HG03565 (cell line): ENCODE results near the gene ESRRA.

Experiments
- ATAC-seq: cut with Tn5 transposase; IDR thresholded peaks from one replicate; pipeline ENCODE4 v1.9.1; 2021; ENCODE audit warnings: mild to moderate bottlenecking, moderate library complexity; ENCODE audit not compliant: unreplicated experiment

ESRRA gene

DNA sequence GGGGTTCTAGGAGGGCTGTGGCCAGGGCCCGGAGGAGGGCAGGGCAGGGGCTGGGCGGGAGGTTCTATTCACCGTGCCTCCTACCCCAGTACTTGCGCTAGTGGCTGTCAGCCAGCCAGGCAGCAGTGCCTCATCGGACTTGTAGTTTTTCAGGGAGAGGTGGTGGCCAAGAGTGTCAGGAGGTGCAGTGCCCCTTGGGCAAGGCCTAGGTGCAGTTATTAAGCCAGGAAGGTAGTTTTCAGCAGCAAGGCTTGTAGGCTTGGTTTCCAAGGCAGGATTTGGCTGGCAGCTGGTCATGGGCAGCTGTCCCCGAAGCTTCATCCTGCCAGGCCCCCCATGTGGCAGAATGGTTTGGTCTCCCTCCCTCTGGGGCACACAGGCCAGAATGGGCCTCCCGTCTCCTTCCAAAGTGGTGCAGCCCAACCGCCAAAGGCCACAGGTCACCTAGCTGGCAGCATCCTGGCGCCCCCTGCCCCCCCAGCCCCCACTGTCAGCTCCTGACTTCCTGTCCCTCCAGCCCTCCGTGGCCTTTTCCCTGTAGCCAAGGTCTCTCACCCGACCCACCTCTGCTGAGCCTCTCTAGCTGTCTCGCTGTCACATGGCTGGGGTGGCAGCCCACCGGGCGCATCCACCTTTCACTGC, 43.2 kb downstream of the ESRRA start:
- no peak for ATAC-seq

DNA sequence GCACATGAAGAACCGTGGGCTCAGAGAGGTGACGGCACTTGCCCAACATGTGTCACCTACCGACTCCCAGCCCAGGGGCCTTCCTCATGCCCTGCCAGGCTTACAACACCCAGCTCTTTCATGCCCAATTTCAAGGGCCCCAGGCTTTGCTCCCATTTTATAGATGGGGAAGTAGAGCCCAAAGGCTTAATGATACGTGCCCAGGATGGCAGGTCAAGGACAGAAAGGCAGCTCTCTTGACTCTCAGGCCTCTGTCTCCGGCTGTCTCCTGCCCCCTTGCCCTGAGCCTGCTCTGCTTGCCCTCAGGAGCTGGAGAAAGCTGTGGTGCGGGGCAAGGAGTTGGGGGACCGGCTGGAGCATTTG, 43.7 kb downstream of the ESRRA start:
- no peak for ATAC-seq

DNA sequence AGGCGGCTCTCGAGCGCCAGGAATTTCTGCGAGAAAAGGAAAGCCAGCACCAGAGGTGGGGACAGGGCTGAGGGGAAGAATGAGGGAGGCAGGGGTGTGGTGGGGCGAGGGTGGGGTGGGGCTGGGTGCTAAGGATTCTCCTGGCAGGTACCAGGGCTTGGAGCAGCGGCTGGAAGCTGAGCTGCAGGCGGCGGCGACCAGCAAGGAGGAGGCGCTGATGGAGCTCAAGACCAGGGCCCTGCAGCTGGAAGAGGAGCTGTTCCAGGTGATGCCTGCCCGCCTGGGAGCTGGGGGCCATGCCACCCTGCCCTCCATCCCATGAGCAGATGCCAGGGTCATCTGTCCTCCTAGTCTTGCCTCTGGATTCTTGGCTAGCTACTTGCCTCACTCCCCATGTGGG, 44.1 kb downstream of the ESRRA start:
- ATAC-seq = no peak

DNA sequence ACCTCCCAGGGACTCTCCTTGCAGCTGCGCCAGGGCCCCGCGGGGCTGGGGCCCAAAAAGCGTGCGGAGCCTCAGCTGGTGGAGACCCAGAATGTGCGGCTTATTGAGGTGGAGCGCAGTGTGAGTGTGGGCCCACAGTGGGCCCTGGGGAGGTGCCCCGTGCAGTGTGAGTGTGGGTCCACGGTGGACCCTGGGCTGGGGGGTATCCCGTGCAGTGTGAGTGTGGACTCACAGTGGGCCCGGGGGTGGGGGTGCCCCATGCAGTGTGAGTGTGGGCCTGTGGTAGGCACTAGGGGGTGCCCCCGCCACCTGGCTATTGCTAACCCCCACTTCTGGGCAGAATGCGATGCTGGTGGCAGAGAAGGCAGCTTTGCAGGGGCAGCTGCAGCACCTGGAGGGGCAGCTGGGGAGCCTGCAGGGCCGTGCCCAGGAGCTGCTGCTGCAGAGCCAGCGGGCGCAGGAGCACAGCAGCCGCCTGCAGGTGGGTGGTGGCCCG, 45.9 kb downstream of the ESRRA start:
- ATAC-seq = no peak

DNA sequence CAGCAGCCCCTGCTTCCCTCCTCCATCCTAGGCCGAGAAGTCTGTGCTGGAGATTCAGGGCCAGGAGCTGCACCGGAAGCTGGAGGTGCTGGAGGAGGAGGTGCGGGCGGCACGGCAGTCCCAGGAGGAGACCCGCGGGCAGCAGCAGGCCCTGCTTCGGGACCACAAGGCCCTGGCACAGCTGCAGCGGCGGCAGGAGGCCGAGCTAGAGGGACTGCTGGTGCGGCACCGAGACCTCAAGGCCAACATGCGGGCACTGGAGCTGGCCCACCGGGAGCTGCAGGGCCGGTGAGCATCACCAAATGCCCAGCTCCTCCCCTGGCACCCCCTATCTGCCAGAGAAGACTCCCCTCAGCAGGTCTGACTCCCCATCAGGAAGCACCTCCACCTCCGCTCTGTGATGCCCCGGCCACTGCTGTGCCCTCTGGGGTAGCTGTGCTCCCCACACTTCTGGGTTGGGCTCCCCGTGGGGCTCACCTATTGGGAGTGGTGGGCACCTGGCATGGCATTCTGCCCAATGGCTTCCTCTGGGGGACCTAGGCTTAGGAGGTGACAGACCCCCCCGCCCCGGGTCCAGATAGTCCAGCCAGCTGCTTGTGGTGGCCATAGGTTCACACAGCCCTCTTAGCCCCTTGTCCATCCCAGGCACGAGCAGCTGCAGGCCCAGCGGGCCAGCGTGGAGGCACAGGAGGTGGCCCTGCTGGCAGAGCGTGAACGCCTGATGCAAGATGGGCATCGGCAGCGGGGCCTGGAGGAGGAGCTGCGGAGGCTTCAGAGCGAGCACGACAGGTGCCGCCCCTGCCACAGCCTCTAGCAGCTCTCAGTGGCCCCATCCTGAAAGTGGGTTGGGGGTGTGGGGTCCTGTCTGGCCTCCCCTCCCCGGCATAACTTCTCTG, 47.0 kb downstream of the ESRRA start:
- no peak for ATAC-seq

DNA sequence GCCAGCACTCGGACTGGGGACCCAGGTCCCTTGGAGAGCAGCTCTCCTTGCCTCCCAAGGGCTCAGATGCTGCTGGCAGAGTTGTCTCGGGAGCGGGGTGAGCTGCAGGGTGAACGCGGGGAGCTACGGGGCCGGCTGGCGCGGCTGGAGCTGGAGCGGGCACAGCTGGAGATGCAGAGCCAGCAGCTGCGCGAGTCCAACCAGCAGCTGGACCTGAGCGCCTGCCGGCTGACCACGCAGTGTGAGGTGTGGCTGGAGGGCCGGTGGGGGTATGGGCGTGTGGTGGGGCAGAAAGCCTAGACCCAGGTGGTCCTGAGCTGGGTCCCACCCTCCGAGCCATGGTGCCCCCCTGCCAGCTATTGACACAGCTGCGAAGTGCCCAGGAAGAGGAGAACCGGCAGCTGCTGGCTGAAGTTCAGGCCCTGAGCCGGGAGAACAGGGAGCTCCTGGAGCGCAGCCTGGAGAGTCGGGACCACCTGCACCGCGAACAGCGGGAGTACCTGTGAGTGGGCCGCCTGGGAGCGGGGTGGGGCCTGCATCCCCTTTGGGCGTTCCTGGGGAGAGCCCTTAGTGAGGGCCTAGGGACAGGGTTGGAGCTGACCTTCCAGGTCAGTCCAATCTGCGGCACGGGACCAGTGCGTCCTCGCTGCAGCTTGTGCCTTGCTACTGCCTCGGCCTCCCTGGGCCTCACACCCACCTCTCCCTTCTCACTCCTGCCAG, 47.8 kb downstream of the ESRRA start:
- no peak for ATAC-seq

DNA sequence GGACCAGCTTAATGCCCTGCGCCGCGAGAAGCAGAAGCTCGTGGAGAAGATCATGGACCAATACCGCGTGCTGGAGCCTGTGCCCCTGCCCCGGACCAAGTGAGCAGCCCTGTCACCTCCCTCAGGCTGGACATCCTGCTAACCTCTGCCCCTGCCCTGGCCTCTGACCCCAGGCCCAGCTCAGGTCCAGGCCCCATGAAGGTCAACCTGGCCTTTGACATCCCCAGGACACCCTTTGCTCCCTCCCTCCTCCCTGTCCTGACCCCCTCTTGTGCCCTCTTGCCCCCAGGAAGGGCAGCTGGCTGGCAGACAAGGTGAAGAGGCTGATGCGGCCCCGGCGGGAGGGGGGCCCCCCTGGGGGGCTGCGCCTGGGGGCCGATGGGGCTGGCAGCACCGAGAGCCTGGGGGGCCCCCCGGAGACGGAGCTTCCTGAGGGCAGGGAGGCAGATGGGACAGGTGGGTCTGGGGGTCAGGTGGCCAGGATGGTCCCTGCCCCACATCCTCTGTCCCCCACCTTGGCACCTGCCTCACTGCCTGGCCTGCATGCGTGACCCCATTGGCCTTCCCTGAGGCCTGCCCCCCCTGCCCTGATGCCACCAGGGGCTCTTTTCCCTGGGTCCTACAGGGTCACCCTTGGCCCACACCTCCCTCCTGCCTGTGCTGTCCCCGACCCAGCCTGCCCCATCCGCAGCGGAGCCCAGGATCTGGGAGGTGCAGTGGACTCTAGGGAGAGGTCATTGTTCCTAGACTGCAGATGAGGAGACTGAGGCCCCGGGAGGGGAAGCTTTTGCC, 48.6 kb downstream of the ESRRA start:
- ATAC-seq = no peak

DNA sequence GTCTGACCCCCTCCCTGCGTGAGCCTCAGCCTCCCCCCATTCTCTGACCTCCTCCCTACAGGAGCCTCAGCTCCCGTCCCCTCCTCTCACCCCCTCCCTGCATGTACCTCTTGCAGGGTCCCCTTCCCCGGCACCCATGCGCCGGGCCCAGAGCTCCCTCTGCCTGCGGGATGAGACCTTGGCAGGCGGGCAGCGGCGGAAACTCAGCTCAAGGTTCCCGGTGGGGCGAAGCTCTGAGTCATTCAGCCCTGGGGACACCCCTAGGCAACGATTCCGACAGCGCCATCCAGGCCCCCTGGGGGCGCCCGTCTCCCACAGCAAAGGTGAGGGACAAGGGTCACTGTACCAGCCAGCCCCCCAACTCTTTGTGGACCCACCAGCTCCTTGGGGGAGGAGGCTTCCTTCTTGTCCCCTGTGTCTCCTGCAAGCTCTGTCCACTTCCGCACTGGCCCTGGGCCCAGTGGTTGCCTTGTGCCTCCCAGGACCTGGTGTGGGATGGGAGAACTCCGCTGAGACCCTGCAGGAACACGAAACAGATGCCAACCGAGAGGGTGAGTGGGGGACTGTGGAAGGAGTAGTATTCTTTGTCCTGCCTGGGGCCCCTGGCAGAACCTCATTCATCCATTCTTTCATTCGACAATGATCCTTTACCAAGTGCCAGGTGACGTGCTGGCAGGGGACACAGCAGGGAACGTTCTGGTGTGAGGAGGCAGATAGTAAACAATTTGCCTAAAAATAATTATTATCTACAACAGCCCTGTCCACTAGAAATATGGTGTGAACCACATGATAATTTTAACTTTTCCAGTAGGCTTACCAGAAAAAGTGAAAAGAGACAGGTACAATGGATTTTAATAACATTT, 50.0 kb downstream of the ESRRA start:
- no peak for ATAC-seq

DNA sequence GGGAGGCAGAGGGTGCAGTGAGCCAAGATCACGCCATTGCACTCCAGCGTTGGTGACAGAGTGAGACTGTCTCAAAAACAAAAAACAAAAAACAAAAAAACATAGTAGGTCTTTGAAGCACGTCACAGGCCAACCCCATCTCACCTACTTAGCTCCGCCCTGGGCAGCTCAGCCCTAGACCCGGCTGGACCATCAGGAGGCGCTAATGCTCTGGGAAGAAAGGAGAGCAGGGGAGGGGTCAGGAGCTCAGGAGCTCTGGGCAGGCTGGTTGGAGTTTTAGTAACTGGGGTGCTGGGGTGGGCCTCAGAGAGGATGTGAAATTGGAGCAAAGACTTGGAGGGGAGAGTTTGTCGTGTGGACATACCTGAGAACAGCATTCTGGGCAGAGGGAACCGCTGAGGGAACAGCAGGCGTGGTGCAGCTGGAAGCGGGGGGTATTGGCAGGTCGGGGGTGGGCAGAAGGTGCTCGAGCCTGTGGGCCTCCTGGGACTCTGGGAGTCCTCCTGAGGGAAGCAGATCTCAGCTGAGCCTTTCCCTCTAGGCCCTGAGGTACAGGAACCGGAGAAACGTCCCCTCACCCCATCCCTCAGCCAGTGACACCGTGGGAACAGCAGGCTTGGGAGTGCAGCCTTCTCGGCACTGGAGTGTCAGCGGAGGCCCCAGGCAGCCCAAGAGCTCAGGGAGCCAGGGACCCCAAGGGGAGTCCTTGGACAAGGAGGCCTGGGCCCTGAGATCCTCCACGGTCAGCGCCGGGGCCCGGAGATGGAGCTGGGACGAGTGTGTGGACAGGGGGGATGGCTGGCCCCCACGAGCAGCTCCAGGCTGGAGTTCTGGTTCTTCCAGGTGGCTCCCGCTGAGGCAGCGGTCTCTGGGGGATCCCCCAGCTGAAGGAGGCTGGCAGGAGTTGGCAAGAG, 51.4 kb downstream of the ESRRA start:
- no peak for ATAC-seq

DNA sequence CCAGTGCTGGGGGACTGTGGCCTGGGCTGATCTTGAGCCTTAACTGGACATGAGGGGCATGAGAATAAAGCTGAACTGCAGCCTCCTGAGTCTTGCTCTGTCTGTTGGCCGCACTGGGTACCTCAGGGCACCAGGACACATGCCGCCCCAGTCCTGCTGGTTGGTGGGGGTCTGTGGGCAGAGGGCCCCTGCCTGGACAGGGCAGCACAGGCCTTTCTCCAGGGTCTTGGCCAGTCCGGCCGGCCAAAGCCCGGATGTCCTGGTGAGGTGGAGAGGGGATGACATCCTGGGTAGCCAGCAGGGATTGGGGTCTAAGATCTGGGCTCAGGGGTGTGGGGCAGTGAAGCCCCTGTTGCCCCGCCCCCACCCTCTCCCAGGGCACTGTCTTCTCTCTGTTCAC, 52.1 kb downstream of the ESRRA start:
- ATAC-seq = no peak

DNA sequence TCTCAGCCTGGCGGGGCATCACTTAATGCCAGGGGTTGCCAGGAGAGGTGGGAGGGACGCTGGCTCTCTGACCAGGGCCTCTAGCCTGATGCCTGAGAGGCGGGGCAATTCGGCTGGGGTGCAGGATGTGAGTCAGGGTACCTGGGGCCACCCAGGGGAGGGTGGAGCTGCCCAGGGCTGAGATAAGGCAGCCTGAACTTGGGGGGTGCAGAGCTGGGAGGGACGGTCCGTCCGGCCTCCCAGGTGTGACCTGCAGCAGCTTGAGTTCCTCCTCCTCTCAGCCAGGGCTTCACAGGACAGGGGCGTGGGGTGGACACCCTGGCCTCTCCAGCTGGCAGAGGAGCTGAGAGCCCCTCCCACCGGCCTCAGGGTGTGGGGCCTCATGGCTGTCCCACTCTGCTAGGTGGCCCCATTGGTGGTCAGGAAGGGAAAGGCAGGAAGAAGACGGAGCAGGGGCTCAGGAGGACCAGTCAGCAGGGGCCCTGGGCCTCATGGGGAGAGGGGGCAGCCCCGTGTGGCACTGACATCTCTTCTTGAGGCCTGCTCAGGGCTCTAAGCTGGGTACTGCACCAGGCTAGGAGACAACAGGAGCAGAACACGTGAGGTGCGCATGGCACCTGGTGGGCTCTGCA, 52.7 kb downstream of the ESRRA start:
- no peak for ATAC-seq

DNA sequence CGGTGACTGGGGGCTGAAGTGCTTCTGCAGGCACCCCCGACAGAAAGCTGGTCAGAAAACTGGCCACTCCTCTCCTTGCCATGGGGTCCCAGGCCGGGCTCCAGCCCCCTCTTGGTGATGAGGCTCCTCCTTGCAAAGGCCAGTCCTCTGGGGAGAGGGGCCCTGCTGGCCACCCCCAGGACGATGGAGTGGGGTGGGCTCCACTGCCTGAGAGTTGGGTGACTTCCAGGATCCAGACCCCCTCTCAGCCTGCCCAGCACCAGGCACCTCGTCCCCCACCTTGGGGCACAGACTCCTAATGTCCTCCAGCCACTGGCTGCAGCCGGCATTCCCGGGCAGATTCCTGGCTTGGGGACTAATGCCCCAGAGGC, 53.2 kb downstream of the ESRRA start:
- ATAC-seq = no peak

DNA sequence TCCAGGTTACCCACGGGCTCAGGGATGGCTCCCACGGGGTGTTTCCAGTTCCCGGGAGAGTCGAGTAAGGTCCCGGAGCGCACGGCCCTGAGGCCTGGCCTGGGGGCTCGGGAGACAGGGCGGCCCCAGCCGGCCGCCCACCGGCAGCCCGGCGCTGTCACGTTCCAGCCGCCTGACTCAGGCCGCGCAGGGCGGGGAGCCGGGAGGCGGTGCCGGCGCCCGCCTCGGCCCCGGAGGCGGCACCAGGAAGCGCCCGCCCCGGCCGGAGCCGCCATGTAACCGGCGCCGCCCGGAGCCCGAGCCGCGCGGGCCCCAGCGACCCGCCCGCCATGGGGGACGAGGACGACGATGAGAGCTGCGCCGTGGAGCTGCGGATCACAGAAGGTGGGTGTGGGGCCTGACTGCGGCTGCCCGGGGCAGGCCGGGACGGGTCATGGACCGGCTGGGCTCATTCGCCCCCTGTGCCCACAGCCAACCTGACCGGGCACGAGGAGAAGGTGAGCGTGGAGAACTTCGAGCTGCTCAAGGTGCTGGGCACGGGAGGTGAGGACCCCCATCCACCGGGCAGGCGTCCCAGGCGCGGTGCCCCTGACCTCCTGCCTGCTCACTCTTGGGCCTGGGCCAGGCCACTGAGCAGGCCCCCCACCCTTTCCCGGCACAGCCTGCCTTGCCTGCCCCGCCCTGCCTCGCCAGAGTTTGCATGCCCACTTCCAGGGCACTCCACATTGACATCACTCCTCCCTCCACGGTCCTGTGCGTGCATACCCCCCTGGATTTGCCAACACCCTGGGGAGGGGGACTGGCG, 53.8 kb downstream of the ESRRA start, which contains the start of gene RPS6KA4:
Gene RPS6KA4 (plus strand): TSS at position 256 of the 805 bp plus-strand sequence. CDS start 74 bp downstream, at position 330.
- no peak for ATAC-seq

DNA sequence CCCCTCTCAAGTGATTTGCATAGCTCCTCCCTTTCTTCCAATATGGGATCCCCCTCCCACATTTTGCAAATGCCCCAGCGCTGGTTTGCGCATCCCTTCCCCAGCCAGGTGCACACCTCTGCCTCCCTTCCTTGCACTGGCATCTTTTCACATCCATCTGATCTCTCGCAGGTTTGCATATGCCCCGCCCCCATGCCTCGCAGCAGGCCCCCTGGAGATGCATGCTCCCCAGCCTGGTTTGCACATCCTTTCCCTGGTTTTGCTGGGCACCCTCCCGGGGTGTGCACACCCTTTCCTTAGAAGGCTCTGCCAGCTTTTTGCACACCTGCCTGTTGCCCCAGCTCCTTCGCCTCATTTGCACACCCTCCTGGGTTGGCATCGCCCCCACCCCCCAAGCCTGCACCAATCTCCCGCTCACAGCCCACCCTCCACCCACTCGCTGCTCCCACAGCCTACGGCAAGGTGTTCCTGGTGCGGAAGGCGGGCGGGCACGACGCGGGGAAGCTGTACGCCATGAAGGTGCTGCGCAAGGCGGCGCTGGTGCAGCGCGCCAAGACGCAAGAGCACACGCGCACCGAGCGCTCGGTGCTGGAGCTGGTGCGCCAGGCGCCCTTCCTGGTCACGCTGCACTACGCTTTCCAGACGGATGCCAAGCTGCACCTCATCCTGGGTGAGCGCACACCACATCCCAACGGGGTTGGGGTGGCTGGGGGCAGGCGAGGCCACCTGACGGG, 54.6 kb downstream of the ESRRA start:
- ATAC-seq = no peak

DNA sequence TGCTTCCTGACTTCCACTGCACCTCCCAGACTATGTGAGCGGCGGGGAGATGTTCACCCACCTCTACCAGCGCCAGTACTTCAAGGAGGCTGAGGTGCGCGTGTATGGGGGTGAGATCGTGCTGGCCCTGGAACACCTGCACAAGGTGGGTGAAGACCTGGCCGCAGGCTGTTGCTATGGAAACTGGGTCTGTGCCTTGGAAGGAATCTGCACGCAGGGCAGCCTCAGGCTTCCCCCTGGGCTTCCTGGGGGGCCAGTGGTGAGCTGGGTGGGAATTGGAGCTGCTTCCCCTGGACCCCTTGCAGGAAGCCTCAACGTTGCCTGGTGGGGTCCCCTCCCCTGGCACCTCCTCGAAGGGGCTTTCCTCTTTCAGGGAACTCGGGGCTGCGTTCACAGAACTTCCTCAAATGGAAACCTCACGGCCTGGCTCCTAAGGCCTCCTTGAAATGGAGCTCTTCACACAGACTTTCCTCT, 55.2 kb downstream of the ESRRA start:
- ATAC-seq = no peak

DNA sequence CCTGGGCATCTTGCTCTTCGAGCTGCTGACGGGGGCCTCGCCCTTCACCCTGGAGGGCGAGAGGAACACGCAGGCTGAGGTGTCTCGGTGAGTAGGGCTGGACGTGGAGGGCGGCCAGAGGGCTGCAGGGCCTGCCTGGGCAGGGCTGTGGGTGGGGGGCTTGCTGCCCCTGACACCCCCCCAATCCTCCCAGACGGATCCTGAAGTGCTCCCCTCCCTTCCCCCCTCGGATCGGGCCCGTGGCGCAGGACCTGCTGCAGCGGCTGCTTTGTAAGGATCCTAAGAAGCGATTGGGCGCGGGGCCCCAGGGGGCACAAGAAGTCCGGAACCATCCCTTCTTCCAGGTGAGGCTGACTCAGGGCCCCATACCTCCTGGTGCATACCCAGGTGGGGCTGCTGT, 56.3 kb downstream of the ESRRA start:
- ATAC-seq = no peak

DNA sequence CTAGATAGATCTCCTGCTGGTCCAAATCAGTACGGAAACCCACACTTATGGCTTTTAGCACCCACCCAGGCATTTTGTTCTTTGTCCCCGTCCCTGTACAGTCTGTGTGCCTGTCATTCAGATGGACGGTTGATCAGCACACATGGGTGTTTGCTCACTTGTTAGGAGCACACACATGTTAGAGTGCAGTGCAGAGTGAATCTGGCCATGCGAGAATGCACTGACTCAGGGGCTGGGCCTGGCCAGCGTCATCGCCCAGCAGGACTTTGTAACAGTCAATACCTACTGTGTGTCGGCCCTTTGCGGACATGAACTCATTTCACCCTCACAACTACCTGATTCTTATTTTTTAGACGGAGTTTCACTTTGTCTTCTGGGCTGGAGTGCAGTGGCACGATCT, 57.0 kb downstream of the ESRRA start:
- ATAC-seq = no peak
